Fibroblast of lung (primary cell): ENCODE results near the gene FSD1L.

Source experiments
- CTCF ChIP-seq, 2 donors: IDR thresholded peaks in 1 of 2; conservative IDR thresholded peaks in 1 of 2; 1 replicate in 1 of 2; 2 replicates in 1 of 2; pipeline ENCODE4 v1.5.1; 2011 to 2012; ENCODE audit warnings: low read length in 2 of 2, control low read depth in 1 of 2, inconsistent platforms in 1 of 2, low read depth in 1 of 2, mild to moderate bottlenecking in 1 of 2
- EZH2 ChIP-seq: IDR thresholded peaks from 2 replicates; pipeline ENCODE4 v1.5.1; 2012; ENCODE audit warnings: low read length, control low read depth, mild to moderate bottlenecking; ENCODE audit errors: missing control alignments

- TF ChIP-seq CTCF (conservative IDR thresholded peaks at IDR 0.05 in 1 of 2, IDR thresholded peaks at IDR 0.05 in 1 of 2; ENCODE audit: low read depth in 1 of 2, low read length in 2 of 2) (no peak), EZH2 (no peak)
These were observed 124.6 kb downstream of the FSD1L start for GRCh38 chr9:105572455-105572854.
